GM19463 (cell line): ENCODE data around the gene KATNB1.
"Not testable (repeated sequence)": the region's sequence is repeated elsewhere in the genome, so short reads cannot be mapped to it uniquely, and the experiment has no call there.

Experiments used
- ATAC-seq: cut with Tn5 transposase; IDR thresholded peaks from one replicate; pipeline ENCODE4 v1.9.1; 2021; ENCODE audit warnings: mild to moderate bottlenecking, moderate library complexity; ENCODE audit not compliant: unreplicated experiment

Gene KATNB1

GRCh38 chr16:57787519-57787905 is 51.9 kb downstream of the KATNB1 start:
- ATAC-seq = no peak

- ATAC-seq = no peak
These were observed 52.8 kb downstream of the KATNB1 start for GRCh38 chr16:57788252-57788841.

GRCh38 chr16:57788951-57789350 is 53.4 kb downstream of the KATNB1 start:
- no peak for ATAC-seq

GRCh38 chr16:57791195-57791892 is 55.8 kb downstream of the KATNB1 start:
- ATAC-seq = no peak

GRCh38 chr16:57791893-57792461 is 56.4 kb downstream of the KATNB1 start:
- ATAC-seq = no peak

GRCh38 chr16:57794849-57795430 is 59.4 kb downstream of the KATNB1 start:
- ATAC-seq = no peak

- no peak for ATAC-seq
These were observed 59.9 kb downstream of the KATNB1 start for GRCh38 chr16:57795431-57795878.

- not testable (repeated sequence) for ATAC-seq
These were observed 60.4 kb downstream of the KATNB1 start for GRCh38 chr16:57796014-57796413.

- ATAC-seq = no peak
These were observed 61.6 kb downstream of the KATNB1 start for GRCh38 chr16:57797216-57797525.

- ATAC-seq = no peak
These were observed 62.1 kb downstream of the KATNB1 start for GRCh38 chr16:57797526-57798266.

GRCh38 chr16:57798267-57798810 is 62.8 kb downstream of the KATNB1 start:
- ATAC-seq = no peak

GRCh38 chr16:57798953-57799599 is 63.5 kb downstream of the KATNB1 start:
- ATAC-seq = no peak

- ATAC-seq = no peak
These were observed 64.1 kb downstream of the KATNB1 start for GRCh38 chr16:57799600-57800199.

GRCh38 chr16:57800200-57801097 is 64.9 kb downstream of the KATNB1 start:
- no peak for ATAC-seq

- ATAC-seq = no peak
These were observed 65.7 kb downstream of the KATNB1 start for GRCh38 chr16:57801098-57801808.

- no peak for ATAC-seq
These were observed 66.3 kb downstream of the KATNB1 start for GRCh38 chr16:57801809-57802340.

- peak; percentile 63 for ATAC-seq
These were observed 67.0 kb downstream of the KATNB1 start, which contains the start of gene KIFC3 for GRCh38 chr16:57802341-57803133. TSS of gene KIFC3 (minus strand) at chr16:57802491. CDS start at chr16:57798243, 4,248 bp downstream.
